ENCODE results near the gene PLAC9. TPM values are rescaled to one million over a fixed set of nuclear protein-coding genes. Genes with fewer than 3 reads are reported as not detected.

Gene PLAC9
- polyA plus RNA-seq, 1 donor: 75.9 TPM

DNA sequence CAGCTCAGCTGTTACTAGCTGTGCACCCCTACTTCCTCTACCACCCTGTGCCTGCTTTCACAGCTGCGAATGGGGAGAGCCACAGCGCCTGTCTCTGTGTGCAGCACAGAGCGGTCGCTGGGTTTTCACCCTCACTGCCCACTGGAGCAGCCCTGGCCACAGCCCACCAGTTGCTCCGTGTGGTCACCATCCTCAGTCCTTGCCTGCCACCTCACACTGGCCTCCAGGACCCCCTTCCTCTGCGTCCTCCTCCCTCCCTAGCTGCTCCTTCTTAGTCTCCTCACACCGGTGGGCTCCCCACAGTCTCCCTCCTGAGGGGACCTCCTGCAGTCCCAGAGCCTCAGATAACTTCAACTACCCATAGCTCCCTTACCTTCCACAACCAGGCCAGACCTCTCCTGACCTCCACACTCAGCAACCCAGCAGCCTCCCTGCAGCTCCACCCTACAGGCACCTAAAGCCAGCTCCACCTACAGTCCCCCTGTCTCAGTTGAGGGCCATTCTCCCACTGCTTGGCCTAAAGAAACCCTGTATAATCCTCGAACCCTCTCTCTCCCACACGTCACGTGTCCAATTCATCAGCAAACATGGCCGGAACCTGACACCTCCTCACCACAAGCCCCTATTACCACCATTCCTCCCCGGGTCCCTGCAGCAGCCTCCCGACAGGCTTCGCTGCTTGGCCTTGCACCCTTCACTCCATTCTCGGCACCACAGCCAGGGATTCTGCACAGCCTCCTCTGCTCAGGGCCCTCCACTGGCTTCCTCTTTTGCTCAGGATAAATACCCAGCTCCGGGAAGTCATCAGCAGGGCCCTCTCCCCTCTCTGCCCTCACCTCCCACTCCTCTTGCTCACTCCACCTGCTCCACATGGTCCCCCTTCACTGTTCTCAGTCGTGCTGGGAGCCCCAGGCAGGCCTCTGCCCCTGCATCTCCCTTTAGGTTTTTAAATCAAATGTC is 28.1 kb downstream of the PLAC9 start:
- no peak for DNase-seq

DNA sequence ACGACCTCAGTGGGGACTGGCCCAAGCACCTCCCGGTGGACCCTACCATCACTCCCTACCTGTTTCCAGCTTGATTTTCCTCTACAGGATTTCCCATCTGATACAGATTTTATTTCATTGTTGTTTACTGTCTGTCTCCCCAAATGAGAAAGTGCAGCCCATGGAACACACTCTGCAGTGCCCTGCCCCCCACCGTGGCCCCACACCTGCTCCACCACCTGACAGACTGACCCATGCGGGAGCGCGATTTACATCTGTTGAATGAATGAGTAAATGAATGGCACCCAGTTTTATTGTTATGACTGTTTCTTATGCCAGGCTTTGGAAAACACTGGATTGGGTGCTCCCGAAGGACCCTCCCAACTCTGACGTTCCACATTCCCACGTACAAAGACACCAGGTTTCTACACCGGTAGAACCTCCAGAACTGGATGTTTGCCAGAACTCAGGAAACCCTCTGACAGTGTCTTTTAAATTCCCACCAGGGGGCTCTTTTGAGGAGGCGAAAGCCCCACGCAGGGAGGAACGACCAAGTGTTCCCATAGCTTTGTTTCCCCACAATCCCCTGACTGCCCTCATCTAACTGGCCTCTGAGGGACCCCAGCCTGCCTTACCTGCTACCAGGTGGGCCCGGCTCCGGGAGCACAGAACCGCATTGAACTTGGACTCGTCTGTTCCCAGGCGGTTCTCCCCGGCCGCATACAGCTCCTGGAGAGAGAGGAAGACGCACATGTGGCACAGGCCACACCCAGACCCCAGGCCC is 29.0 kb downstream of the PLAC9 start:
- no peak for DNase-seq

DNA sequence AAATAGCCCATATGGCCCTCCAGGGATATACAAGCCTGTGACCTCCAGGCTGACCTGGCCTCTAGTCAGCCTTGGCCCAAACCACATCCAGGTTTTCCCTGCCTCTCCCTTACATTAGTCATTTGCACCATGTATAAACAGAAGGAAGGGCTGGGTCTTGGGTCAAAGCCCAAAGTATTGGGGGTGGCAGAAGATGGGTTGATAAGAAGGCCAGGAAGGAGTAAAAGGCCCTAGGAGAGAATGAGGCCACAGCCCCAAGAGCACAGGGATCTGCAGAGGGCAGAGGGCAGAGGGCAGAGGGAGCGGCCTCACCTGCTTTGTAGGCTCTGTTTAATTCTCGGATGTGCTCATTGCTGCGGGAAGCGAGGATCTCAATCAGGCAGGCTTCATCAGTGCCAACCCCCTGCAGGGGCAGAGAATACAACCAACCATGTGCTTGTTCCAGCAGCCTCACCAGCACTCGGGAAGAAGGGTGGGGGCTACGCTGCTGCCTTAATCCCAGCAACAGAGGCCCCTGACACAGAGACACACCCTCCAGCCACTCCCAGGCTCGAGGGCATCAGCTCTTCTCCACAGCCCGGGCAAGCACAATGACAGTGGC is 31.3 kb downstream of the PLAC9 start:
- DNase-seq: no peak

DNA sequence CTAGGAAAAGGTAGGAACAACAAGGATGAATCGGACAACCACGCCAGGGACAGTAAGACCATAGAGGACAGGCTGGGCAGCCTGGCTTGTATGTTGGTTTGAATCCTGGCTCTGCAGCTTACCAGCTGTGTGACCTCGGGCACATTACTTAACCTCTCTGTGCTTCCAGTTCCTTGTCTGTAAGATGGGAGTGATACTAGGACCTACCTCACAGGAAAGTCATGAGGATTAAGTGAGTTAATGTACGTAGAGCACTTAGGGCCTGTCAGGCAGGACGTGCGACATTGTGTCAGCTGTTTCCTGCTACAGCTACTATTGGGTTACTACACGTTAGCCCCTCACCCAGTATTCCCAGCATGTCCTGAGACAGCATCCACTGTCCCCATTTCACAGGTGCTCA is 32.1 kb downstream of the PLAC9 start:
- DNase-seq: no peak

DNA sequence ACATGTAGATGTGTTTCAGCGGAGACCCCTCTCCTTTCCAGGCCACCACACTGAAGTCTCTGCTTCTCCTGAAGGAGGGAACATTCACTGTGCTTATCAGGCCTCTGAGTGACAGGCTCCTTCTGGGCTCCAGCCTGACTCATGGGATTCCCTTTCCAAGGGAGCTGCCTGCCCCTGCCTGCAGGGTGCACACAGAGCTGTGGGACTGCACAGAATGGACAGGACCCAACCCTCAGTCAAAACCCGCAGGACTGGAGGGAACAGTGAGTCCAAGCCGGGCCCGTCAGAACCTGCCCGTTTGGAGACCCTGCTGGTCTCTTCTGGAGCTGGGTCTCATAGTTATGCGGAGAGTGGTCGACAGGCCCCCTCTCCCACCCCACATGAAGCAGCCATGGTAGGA is 32.6 kb downstream of the PLAC9 start:
- no peak for DNase-seq

DNA sequence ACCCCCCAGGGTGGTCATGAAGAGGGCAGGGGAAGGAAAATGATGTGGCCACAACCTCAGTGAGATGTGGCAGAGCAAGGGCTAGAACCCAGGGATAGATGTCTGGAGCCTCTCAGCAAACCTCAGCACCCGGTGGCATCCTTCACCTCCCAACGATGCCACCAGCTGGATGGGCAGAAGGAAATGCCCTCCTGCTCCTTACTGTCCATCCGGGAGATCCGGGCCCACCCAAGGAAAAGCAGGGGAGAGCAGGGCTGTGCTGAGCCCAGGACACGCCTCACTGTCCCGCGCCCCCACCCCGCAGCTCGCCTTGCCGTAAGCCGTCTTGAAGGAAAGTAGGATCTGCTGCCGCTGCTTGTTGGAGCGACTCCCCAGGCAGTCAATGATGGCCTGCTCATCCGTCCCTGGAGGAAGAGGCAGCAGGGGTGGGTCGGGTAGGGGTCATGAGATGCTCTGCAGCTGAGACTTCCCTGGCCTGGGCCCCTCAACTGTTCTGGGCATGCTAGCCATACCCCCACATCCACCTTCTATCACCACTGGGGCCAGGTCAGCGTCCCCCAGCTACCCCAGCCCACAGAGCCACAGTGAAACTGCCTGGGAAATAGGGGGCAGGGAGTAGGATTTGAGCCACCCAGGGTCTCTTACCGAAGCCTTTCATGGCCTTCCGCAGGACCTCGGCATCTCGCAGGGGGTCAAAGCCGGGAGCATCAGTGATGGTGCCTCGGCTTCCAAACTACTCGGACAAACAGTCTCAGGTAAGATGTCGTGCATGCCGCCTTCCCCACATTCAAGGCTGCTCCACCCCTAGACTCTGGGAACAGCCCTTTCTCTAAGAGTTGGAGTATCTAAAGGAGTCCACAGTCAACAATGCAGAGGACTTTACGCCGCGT is 34.3 kb downstream of the PLAC9 start:
- DNase-seq: no peak

DNA sequence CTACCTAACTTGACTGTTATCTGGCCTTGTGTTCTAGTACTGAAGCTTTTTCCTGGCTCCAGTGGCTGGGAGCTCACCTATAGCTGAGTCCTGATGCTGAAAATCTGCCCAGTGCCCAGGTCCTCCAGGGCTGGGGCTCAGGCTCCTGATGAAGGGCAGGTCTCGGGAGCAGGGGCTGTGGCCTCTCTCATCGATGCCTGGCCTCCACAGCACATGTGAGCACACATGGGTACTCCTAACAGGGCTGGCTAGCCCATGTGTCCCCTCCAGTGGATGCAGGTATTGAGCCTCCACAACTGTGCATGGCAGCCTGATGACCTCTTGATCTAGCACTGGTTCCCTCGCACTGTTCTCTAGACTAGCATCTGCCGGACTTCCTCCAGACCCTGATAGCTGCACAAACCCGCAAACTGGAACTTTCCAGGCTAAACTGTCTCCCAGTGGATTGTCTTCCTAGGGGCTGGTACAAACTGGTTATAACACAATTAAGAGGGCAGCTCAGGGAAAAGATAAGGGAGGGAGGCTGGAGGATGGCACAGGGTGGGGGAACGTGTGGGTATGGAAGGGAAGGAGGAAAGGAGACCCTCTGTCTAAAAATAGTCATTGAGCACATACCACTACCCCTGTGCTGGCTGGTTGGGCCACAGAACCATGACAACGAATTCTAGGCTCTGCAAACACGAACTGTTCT is 35.1 kb downstream of the PLAC9 start:
- no peak for DNase-seq

DNA sequence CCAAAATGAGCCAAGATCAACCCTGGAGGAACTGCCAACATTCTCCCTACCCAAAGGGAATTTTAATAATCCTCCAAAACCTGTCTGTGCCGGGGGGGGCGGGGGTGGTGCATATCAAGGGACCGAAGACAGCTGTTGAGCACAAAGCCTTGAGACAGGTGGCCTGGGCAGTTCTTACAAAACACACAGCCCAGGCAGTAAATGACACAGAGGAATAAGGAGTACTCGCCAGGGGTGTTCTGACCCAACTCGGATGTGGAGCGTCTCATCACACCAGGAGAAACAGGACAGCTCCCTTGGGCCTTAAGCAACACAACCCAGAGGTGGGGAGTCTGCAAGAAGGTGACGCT is 35.6 kb downstream of the PLAC9 start:
- no peak for DNase-seq

DNA sequence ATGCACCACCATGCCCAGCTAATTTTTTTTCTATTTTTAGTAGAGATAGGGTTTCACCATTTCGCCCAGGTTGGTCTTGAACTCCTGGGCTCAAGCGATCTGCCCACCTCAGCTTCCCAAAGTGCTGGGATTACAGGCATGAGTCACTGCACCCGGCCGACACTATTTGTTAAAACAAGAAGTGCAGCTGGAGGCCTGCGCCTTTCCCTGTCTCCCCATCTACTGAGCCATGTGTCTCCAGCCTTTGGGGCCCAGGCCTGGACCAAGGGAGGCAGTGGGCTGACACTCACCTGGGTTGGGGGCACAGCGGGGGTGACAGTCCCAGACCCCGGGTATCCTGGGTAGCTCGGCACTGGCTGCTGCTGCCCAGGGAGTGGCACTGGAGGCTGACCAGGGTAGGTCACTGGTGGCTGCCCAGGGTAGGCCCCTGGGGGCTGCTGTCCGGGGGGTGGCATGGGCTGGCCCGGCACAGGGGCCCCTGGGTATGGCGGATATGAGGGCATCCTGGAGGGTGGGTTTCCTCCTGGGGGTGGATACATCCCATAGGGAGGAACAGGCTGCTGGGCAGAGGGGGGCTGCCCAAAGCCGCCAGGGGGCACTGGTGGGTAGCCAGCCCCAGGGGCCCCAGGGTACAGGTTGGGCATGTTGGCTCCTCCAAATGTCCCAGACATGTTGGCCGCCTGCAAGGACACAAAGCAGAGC is 36.3 kb downstream of the PLAC9 start:
- no peak for DNase-seq

DNA sequence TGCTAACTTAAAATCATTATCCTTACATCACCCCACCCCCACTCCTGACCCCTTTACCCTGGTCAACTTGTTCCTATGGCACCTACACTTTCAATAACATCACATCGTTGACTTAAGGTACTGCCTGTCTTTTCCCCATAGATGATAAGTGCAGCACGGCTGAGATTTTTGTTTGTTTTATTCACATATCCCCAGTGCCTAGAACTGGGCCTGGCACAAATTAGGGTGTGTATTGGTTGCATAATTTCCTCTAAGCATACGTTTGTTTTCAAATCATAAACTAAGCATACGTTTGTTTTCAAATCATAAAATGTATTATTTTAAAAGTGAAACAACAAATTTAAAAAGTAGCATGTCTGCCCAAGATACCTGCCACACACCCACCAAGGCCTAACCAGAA is 37.5 kb downstream of the PLAC9 start:
- DNase-seq: no peak

DNA sequence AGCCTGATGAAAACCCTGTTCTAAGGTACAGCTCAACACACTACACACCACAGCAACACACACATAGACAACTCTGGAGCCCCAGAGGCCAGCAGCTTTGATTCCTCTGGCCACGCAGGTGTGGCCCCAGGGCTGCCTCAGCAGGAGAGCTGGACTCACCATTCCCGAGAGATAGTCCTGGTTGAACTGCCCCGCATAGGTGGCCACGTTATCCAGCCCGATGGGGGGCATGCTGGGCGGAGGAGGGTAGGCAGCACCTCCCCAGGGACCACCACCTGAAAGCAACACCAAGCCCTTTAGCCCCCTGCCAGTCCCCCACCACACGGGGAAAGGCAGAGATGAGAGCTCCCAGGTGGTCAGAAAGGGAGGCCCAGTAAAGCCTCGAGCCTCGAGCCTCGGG is 38.1 kb downstream of the PLAC9 start:
- no peak for DNase-seq

DNA sequence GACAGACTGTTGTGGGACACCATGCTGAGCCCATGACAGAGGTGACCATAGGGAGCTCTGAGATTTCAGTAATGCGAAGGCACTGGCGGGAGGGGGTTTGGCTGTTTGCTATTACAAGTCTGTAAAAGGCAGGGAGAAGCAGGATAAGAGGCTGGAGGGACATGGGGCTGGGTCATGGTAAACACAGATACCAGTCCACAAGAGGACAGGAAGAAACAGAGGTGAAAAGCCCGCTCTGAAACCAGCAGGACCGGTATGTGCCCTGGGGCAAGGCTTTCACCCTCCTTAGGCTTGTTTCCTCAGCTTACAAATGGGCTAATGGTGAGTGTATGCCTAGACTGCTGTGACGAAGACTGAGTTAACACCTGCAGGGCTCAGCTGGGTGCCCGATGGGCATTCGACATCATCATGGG is 38.7 kb downstream of the PLAC9 start:
- DNase-seq: no peak

DNA sequence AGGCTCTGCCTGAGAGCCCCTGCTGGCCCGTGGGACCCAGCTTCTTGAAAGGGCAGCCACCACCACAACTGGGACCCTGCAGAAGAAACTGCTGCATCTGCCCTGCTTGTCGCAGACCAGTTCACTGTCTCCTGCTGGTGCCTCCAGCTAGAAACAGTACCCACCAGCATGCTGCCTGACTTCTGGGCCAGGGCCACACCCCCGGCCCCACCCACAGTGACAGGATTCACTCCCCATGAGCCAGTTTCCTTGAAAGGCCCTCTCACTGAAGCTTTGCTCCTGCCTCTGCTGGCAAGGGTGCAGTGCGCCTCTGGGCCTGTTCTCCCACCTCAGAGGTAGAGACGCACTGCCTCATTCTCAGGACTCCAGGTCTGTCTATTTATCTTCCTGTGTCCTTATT is 40.4 kb downstream of the PLAC9 start:
- DNase-seq: no peak

DNA sequence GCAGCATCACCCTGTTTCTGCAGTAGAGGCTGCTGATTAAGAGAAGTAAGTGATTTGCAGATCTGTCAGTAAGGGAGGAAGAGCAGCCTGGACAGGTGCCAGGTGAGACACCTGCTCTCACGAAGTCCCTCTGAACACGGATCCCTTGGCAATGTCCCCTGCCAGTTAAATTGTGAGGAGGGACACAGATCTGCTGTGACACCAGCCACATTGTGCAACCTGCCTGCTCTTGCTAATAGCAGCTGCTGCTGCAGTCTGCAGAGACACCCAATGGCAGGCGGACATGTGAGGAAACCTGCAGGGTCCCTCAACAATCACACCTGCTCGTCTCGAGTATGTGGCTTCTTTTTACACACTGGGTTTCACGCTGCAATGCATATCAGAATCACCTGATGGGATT is 40.9 kb downstream of the PLAC9 start:
- DNase-seq: no peak

DNA sequence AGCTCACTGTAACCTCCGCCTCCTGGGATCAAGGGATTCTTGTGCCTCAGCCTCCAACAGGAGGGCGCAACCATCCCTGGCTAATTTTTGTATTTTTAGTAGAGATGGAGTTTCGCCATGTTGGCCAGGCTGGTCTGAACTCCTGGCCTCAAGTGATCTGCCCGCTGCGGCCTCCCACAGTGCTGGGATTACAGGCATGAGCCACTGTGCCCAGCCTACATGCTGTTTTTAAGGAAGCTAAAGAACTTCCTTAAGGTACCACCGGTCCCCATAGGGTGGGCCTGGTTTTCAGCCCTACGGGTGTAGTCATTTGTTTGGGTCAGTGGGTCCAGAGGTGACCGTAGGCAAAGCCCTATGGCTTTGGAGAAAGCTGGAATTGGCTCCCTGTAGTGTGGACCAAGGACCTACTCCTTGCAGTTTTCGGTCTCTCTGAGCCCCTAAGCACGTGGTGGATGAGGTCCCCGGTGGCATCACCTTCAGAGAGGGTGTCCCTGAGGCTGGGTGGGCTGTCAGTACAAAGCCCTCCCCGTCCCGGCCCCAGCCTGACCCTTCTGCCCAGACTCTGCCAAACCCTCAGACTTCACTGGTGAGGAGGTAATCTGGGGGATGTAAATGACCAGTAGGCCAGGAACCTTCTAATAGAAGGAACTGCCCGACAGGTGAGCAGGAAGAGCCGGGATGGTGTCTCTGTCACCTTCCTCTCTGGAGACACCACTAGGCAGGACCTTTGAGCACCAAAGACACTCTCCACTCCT is 42.3 kb downstream of the PLAC9 start:
- DNase-seq: no peak

DNA sequence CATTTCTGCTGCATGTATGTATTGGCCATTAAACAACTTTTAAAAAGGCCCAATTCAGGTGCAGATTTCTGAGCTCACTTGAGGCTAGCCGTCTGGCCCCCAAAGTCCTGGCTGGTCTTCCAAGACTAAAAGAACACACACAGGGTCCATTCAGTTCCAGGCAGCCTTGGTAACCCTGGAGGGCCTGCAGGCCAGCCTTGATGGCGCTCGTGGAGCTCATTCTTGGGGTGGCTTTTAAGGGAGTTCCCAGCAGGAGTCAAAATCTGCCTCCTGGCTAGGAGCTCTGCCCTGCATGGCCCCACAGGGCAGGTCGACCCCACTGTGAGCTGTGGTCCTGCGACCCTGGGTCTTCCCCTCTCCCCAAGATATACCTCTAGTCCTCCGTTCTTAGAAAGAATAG is 44.0 kb downstream of the PLAC9 start:
- DNase-seq: no peak

DNA sequence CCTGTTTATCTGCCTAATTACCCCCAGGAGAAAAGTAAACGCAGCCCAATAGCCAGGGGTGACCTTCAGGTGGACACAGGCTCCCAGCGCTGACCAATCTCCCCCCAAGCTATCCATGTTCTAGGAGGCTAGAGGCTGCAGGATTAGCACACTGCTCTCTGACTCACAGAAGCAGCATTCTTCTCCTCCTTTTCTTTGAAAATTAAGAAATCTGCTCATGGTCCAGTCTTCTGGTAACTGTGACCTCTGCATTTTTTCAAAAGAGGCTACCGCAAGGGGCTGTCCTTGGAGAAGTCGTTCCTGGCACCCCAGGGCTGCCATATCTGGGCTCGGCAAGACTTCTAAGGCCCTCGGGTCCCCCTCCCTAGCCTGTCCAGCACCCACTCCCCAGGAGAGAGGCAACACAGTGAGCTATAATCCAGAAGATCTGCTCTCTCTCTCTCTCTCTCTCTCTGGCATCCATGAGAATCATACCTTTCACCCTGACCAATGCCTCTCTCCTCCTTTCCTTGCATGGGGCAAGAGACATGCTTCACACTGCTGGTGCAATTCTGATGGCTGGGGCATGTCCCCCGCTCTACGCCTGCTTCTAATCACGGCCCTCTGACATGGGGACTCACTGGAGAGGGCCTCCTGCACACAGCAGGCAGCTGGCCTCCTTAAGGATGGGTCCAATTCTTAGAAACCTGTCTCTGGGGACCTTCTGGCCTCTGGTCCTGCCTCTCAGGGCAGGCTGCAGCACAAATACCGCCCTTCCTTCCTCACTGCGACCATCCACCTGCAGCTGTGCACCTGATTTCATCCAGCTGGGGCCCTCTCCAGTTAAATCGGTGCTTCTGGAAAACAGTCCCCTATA is 45.5 kb downstream of the PLAC9 start:
- DNase-seq: no peak

DNA sequence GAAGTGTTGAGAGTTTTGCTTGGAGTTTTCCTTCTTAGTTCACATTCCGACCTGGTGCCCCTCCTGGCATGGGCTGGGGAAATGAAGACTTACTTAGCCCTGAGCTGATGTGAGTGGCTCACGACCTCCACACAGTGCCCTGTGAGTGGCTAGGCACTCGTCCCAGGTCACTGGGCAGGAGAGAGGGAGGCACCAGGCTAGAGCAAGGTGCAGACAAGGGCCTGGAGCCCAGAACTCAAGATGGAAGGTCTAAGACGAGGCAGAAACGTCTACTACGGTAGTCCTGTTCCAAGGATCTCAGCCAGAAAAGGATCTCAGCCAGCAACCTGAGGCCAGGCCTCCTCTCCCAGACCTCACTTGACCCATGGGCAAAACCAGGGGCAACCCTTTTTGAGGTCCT is 50.5 kb downstream of the PLAC9 start:
- no peak for DNase-seq

DNA sequence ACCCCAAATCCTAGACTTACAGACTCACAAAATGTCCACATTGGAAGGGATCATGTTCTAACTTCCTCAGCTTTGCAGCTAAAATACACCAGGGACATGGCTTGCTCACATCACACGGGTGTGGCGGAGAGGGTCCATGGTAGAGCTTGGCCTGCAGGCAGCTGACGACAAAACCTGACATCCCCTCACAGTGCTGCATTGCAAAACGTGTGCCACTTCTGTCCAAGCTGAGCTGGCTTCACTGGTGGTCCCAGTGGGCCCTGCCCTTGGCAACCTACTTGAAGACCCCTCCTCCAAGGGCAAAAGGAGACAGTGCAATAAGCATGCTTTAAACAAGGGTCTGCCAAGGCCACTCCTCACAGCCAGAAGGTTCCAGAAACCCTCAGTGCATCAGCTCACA is 50.9 kb downstream of the PLAC9 start:
- no peak for DNase-seq

Measured in hindlimb muscle (tissue), 1 donor.